Measurements from ENCODE around the gene LRRC43. TPM values are rescaled to one million over a fixed set of nuclear protein-coding genes. Genes with fewer than 3 reads are reported as not detected.

Gene LRRC43
- polyA plus RNA-seq, 1 donor from 2014 or later = 4.8 TPM

DNA sequence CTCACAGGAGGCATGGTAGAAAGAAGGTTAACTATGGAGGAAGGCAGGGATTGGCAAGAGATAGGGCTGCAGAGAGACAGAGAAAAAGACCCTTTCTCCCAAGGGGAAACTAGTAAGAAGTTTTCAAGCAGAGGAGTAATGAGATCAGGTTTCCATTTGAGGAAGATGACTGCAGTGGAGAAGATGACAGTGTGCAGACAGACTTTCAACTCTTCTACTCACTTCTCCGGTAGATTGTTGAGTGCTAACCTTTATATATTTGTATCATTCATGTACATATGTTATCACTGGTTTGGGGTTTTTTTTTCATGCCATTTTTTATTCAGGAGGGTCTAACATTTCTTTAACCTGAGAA is 14.7 kb downstream of the LRRC43 start:
- Histone ChIP-seq H3K36me3 (ENCODE audit: insufficient read depth, low read length) (no peaks in the 10 kb centered on the region), H3K79me2 (replicated peaks; ENCODE audit: insufficient read depth, low read length) (no peaks in the 10 kb centered on the region), H3K9ac (ENCODE audit: low read length) (no peak overlapping the region), H3K27me3 (ENCODE audit: insufficient read depth, low read depth, low read length) (peaks cover 11% of the 10 kb centered on the region), H3K4me2 (ENCODE audit: low read length) (no peak overlapping the region), H3K9me2 (ENCODE audit: insufficient read depth, low read length) (no peaks in the 10 kb centered on the region), H3K4me3 (ENCODE audit: low read length) (no peak overlapping the region), H3K9me3 (ENCODE audit: low read length) (no peaks in the 10 kb centered on the region), H3F3A (ENCODE audit: insufficient read depth, low read length, poor library complexity, severe bottlenecking) (no peaks in the 10 kb centered on the region), H2AFZ (ENCODE audit: low read depth, low read length) (no peak overlapping the region), H3K27ac (ENCODE audit: low read length) (no peak overlapping the region), H4K20me1 (ENCODE audit: insufficient read depth) (no peaks in the 10 kb centered on the region)
- no peak for TF ChIP-seq EP300 (conservative IDR thresholded peaks at IDR 0.05; ENCODE audit: poor library complexity, severe bottlenecking)
- no peak for TF ChIP-seq SMC3 (conservative IDR thresholded peaks at IDR 0.05; ENCODE audit: poor library complexity)
- TF ChIP-seq MXI1 (conservative IDR thresholded peaks at IDR 0.05; ENCODE audit: poor library complexity, severe bottlenecking) = no peak
- no peak for TF ChIP-seq POLR2AphosphoS5 (IDR thresholded peaks at IDR 0.05)
- TF ChIP-seq, protein P1, sequence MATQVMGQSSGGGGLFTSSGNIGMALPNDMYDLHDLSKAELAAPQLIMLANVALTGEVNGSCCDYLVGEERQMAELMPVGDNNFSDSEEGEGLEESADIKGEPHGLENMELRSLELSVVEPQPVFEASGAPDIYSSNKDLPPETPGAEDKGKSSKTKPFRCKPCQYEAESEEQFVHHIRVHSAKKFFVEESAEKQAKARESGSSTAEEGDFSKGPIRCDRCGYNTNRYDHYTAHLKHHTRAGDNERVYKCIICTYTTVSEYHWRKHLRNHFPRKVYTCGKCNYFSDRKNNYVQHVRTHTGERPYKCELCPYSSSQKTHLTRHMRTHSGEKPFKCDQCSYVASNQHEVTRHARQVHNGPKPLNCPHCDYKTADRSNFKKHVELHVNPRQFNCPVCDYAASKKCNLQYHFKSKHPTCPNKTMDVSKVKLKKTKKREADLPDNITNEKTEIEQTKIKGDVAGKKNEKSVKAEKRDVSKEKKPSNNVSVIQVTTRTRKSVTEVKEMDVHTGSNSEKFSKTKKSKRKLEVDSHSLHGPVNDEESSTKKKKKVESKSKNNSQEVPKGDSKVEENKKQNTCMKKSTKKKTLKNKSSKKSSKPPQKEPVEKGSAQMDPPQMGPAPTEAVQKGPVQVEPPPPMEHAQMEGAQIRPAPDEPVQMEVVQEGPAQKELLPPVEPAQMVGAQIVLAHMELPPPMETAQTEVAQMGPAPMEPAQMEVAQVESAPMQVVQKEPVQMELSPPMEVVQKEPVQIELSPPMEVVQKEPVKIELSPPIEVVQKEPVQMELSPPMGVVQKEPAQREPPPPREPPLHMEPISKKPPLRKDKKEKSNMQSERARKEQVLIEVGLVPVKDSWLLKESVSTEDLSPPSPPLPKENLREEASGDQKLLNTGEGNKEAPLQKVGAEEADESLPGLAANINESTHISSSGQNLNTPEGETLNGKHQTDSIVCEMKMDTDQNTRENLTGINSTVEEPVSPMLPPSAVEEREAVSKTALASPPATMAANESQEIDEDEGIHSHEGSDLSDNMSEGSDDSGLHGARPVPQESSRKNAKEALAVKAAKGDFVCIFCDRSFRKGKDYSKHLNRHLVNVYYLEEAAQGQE (IDR thresholded peaks at IDR 0.05; ENCODE audit: borderline replicate concordance) = no peak
- no peak for TF ChIP-seq RAD21 (conservative IDR thresholded peaks at IDR 0.05)
- no peak for TF ChIP-seq TAF1 (IDR thresholded peaks at IDR 0.05; ENCODE audit: low read depth)
- TF ChIP-seq EZH2 (IDR thresholded peaks at IDR 0.05; ENCODE audit: borderline replicate concordance, insufficient read depth, low read length, poor library complexity, severe bottlenecking) = no peak

DNA sequence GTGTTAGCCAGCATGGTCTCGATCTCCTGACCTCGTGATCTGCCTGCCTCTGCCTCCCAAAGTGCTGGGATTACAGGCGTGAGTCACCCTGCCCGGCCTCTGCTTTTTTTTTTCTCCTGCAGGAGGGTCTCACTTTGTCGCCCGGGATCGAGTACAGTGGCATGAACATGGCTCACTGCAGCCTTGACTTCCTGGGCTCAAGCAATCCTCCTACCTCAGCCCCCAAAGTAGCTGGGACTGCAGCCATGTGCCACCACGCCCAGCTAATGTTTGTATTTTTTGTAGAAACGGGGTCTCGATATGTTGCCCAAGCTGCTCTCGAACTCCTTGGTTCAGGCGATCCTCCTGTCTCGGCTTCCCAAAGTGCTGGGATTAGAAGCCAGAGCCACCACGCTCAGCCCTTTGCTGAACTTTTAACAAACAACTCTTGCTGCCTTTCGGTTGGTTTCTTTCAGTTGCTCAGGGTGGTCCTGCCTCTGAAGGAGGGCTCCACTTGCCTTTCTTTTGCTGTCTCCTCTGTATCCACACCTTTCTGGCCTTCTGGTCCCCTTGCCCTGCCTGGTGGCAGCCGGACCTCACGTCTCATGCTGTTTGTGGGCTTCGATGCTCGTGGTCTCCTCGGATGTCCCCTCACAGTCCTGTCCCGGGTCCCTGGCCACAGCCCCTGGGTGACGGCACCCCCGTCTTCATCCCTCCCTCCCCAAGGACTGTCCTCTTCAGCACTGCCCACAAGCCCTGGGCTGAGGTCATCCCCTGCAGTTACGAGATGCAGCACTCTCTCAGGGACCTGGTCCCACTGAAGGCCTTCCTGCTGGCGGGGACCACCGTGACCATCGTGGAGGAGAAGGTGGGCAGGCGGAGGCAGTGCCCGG is 16.8 kb downstream of the LRRC43 start:
- no peak overlapping the region for H3K4me2 ChIP-seq (ENCODE audit: low read length)
- no peak overlapping the region for H3K27ac ChIP-seq (ENCODE audit: low read length)
- H3K79me2 ChIP-seq (replicated peaks; ENCODE audit: insufficient read depth, low read length) = no peaks in the 10 kb centered on the region
- TF ChIP-seq TAF1 (IDR thresholded peaks at IDR 0.05; ENCODE audit: low read depth) = no peak
- TF ChIP-seq EZH2 (IDR thresholded peaks at IDR 0.05; ENCODE audit: borderline replicate concordance, insufficient read depth, low read length, poor library complexity, severe bottlenecking) = no peak
- TF ChIP-seq RAD21 (conservative IDR thresholded peaks at IDR 0.05) = no peak
- TF ChIP-seq, protein P2, sequence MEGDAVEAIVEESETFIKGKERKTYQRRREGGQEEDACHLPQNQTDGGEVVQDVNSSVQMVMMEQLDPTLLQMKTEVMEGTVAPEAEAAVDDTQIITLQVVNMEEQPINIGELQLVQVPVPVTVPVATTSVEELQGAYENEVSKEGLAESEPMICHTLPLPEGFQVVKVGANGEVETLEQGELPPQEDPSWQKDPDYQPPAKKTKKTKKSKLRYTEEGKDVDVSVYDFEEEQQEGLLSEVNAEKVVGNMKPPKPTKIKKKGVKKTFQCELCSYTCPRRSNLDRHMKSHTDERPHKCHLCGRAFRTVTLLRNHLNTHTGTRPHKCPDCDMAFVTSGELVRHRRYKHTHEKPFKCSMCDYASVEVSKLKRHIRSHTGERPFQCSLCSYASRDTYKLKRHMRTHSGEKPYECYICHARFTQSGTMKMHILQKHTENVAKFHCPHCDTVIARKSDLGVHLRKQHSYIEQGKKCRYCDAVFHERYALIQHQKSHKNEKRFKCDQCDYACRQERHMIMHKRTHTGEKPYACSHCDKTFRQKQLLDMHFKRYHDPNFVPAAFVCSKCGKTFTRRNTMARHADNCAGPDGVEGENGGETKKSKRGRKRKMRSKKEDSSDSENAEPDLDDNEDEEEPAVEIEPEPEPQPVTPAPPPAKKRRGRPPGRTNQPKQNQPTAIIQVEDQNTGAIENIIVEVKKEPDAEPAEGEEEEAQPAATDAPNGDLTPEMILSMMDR (IDR thresholded peaks at IDR 0.05; ENCODE audit: poor library complexity, severe bottlenecking) = no peak
- TF ChIP-seq, protein P1 (IDR thresholded peaks at IDR 0.05; ENCODE audit: borderline replicate concordance) = no peak
- TF ChIP-seq MXI1 (conservative IDR thresholded peaks at IDR 0.05; ENCODE audit: poor library complexity, severe bottlenecking) = no peak
- H3K36me3 ChIP-seq (ENCODE audit: insufficient read depth, low read length) = no peaks in the 10 kb centered on the region
- H2AFZ ChIP-seq (ENCODE audit: low read depth, low read length) = no peak overlapping the region
- H3F3A ChIP-seq (ENCODE audit: insufficient read depth, low read length, poor library complexity, severe bottlenecking) = no peaks in the 10 kb centered on the region
- H3K4me3 ChIP-seq (ENCODE audit: low read length) = no peak overlapping the region
- H4K20me1 ChIP-seq (ENCODE audit: insufficient read depth) = no peaks in the 10 kb centered on the region
- no peaks in the 10 kb centered on the region for H3K9me3 ChIP-seq (ENCODE audit: low read length)
- H3K9me2 ChIP-seq (ENCODE audit: insufficient read depth, low read length) = no peaks in the 10 kb centered on the region
- H3K27me3 ChIP-seq (ENCODE audit: insufficient read depth, low read depth, low read length) = peaks cover 31% of the 10 kb centered on the region
- no peak overlapping the region for H3K9ac ChIP-seq (ENCODE audit: low read length)

Measured in neural cell (in vitro differentiated cells).